GM10266 (cell line): ENCODE results near the gene TP53INP2.

ENCODE experiments used
- DNase-seq: peaks from one replicate; pipeline ENCODE4 v3.0.0; 2012; ENCODE audit errors: extremely low spot score
- CTCF ChIP-seq: IDR thresholded peaks from 2 replicates; pipeline ENCODE4 v1.5.1; 2012; ENCODE audit warnings: mild to moderate bottlenecking, low read depth; ENCODE audit not compliant: control insufficient read depth, insufficient read depth; ENCODE audit errors: missing control alignments

TP53INP2 gene

GRCh38 chr20:34744847-34745246 lies 40.7 kb downstream of the TP53INP2 start:
- no peak for TF ChIP-seq CTCF
- DNase-seq = no peak

GRCh38 chr20:34746674-34747073 lies 42.5 kb downstream of the TP53INP2 start:
- no peak for TF ChIP-seq CTCF

GRCh38 chr20:34747479-34747878 lies 43.3 kb downstream of the TP53INP2 start:
- DNase-seq = peak; percentile 19
- TF ChIP-seq CTCF = no peak

More at GRCh38 chr20:34746674-34747073, 42.5 kb downstream of the TP53INP2 start:
- DNase-seq = no peak

GRCh38 chr20:34748709-34749108 lies 44.6 kb downstream of the TP53INP2 start:
- no peak for TF ChIP-seq CTCF
- no peak for DNase-seq

GRCh38 chr20:34750484-34750883 lies 46.3 kb downstream of the TP53INP2 start:
- DNase-seq = no peak
- no peak for TF ChIP-seq CTCF

- DNase-seq = no peak
- no peak for TF ChIP-seq CTCF
These were observed 47.3 kb downstream of the TP53INP2 start for GRCh38 chr20:34751453-34751852.

GRCh38 chr20:34753706-34754461 lies 49.7 kb downstream of the TP53INP2 start:
- DNase-seq = no peak
- TF ChIP-seq CTCF = no peak
